Prostate gland (tissue), 2 donors: ENCODE measurements around the gene DUSP19.

Source experiments
- POLR2A ChIP-seq: fragments of 450-650 bp; IDR thresholded peaks from one replicate; pipeline ENCODE4 v1.6.1; 2016; ENCODE audit warnings: antibody characterized with exemption, mild to moderate bottlenecking
- POLR2AphosphoS5 ChIP-seq: sonication (generic); formaldehyde crosslinking; IDR thresholded peaks from one replicate; pipeline ENCODE4 v1.6.1; 2017; ENCODE audit warnings: antibody characterized with exemption
- TF ChIP-seq, protein P1 (sequence below), 4 experiments: fragments of 200-600 bp in 2 of 4; fragments of 450-650 bp in 2 of 4; sonication (generic) in 2 of 4; IDR thresholded peaks; 1 replicate in 3 of 4; 2 replicates in 1 of 4; pipeline ENCODE4 v1.5.1; 2016 to 2019; ENCODE audit warnings: antibody characterized with exemption in 4 of 4, mild to moderate bottlenecking in 2 of 4, moderate library complexity in 2 of 4

DNA sequence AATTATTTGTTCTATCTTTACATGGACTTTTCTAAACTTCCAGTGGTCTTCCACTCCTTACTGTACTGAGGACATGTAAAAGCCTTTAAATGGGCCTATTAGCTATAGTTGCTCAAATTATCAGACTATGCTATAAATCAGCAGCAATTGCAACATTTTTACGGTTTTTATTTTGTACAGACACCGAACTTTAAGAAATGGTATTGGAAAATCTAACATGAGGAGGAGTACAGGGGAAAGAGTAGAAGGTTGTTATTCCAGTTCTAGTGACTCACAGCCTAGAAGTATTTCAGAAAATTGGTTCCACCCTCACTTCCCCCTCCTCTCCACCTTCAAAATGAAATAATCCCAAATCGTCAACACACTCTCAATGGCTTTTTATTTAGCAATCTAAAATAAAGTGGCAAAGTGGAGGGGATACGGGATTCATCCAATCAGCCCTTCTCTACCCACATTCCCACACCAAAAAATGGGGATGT lies 41.4 kb upstream of the DUSP19 start:
- TF ChIP-seq, protein P1, sequence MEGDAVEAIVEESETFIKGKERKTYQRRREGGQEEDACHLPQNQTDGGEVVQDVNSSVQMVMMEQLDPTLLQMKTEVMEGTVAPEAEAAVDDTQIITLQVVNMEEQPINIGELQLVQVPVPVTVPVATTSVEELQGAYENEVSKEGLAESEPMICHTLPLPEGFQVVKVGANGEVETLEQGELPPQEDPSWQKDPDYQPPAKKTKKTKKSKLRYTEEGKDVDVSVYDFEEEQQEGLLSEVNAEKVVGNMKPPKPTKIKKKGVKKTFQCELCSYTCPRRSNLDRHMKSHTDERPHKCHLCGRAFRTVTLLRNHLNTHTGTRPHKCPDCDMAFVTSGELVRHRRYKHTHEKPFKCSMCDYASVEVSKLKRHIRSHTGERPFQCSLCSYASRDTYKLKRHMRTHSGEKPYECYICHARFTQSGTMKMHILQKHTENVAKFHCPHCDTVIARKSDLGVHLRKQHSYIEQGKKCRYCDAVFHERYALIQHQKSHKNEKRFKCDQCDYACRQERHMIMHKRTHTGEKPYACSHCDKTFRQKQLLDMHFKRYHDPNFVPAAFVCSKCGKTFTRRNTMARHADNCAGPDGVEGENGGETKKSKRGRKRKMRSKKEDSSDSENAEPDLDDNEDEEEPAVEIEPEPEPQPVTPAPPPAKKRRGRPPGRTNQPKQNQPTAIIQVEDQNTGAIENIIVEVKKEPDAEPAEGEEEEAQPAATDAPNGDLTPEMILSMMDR (IDR thresholded peaks at IDR 0.05): no peak
- TF ChIP-seq POLR2A (no peak), POLR2AphosphoS5 (peak; percentile 18)
